ENCODE measurements around the gene ZDHHC14.
A peak's percentile ranks its signal among the peaks of the same experiment; 100 is the strongest.

ZDHHC14 gene

GRCh38 chr6:157534977-157535339 is 154.0 kb downstream of the ZDHHC14 start:
- Histone ChIP-seq H3K9ac (ENCODE audit: low read length) (no peak overlapping the region), H3K27me3 (replicated peaks; ENCODE audit: insufficient read depth, low read length) (no peaks in the 10 kb centered on the region), H3K9me3 (replicated peaks; ENCODE audit: insufficient read depth, low read length) (no peaks in the 10 kb centered on the region), H3K4me1 (ENCODE audit: low read length) (peaks cover 9% of the 10 kb centered on the region; the same call in 1 of the 2 replicates), H3K4me3 (ENCODE audit: low read length) (no peak overlapping the region), H3K36me3 (replicated peaks; ENCODE audit: insufficient read depth, low read length) (no peaks in the 10 kb centered on the region), H2AFZ (ENCODE audit: low read length) (no peak overlapping the region), H3F3A (ENCODE audit: insufficient read depth, low read length) (no peaks in the 10 kb centered on the region), H3K27ac (ENCODE audit: low read length) (no peak overlapping the region), H3K9me2 (replicated peaks; ENCODE audit: insufficient read depth, low read length) (no peaks in the 10 kb centered on the region), H3K79me2 (ENCODE audit: low read length) (no peaks in the 10 kb centered on the region), H4K20me1 (ENCODE audit: insufficient read depth, low read length) (no peaks in the 10 kb centered on the region), H3K4me2 (ENCODE audit: low read depth, low read length) (no peak overlapping the region)
- TF ChIP-seq CTCF (IDR thresholded peaks at IDR 0.05; ENCODE audit: low read length) (no peak), EZH2phosphoT487 (IDR thresholded peaks at IDR 0.05; ENCODE audit: low read length) (no peak), EZH2 (optimal IDR thresholded peaks at IDR 0.05; ENCODE audit: low read depth, low read length) (no peak)
- no peak for DNase-seq

GRCh38 chr6:157535340-157536222 is 154.6 kb downstream of the ZDHHC14 start:
- no peaks in the 10 kb centered on the region for H3K79me2 ChIP-seq (ENCODE audit: low read length)
- peaks cover 9% of the 10 kb centered on the region; the same call in 1 of the 2 replicates for H3K4me1 ChIP-seq (ENCODE audit: low read length)
- no peaks in the 10 kb centered on the region for H3K9me3 ChIP-seq (replicated peaks; ENCODE audit: insufficient read depth, low read length)
- H3F3A ChIP-seq (ENCODE audit: insufficient read depth, low read length) = no peaks in the 10 kb centered on the region
- no peaks in the 10 kb centered on the region for H3K27me3 ChIP-seq (replicated peaks; ENCODE audit: insufficient read depth, low read length)
- H2AFZ ChIP-seq (ENCODE audit: low read length) = no peak overlapping the region
- H3K9me2 ChIP-seq (replicated peaks; ENCODE audit: insufficient read depth, low read length) = no peaks in the 10 kb centered on the region
- no peaks in the 10 kb centered on the region for H4K20me1 ChIP-seq (ENCODE audit: insufficient read depth, low read length)
- peak overlapping the region; percentile 13; the same call in 1 of the 2 replicates for H3K27ac ChIP-seq (ENCODE audit: low read length)
- no peaks in the 10 kb centered on the region for H3K36me3 ChIP-seq (replicated peaks; ENCODE audit: insufficient read depth, low read length)
- TF ChIP-seq CTCF (IDR thresholded peaks at IDR 0.05; ENCODE audit: low read length) = no peak
- TF ChIP-seq EZH2 (optimal IDR thresholded peaks at IDR 0.05; ENCODE audit: low read depth, low read length) = no peak
- TF ChIP-seq EZH2phosphoT487 (IDR thresholded peaks at IDR 0.05; ENCODE audit: low read length) = no peak
- peak overlapping the region; percentile 39 for H3K4me2 ChIP-seq (ENCODE audit: low read depth, low read length)
- H3K4me3 ChIP-seq (ENCODE audit: low read length) = no peak overlapping the region
- DNase-seq = no peak
- H3K9ac ChIP-seq (ENCODE audit: low read length) = no peak overlapping the region

- no peak overlapping the region for H3K9ac ChIP-seq (ENCODE audit: low read length)
Measured at GRCh38 chr6:157536223-157536545, 155.2 kb downstream of the ZDHHC14 start.

More at GRCh38 chr6:157536223-157536545, 155.2 kb downstream of the ZDHHC14 start:
- no peak for DNase-seq
- Histone ChIP-seq H3K4me2 (ENCODE audit: low read depth, low read length) (peak overlapping the region; percentile 39), H3K4me1 (ENCODE audit: low read length) (peaks cover 9% of the 10 kb centered on the region; the same call in 1 of the 2 replicates), H3K79me2 (ENCODE audit: low read length) (no peaks in the 10 kb centered on the region), H4K20me1 (ENCODE audit: insufficient read depth, low read length) (no peaks in the 10 kb centered on the region), H2AFZ (ENCODE audit: low read length) (no peak overlapping the region), H3K27me3 (replicated peaks; ENCODE audit: insufficient read depth, low read length) (no peaks in the 10 kb centered on the region), H3K9me3 (replicated peaks; ENCODE audit: insufficient read depth, low read length) (no peaks in the 10 kb centered on the region), H3K9me2 (replicated peaks; ENCODE audit: insufficient read depth, low read length) (no peaks in the 10 kb centered on the region), H3K27ac (ENCODE audit: low read length) (peak overlapping the region; percentile 13; the same call in 1 of the 2 replicates), H3F3A (ENCODE audit: insufficient read depth, low read length) (no peaks in the 10 kb centered on the region), H3K36me3 (replicated peaks; ENCODE audit: insufficient read depth, low read length) (no peaks in the 10 kb centered on the region), H3K4me3 (ENCODE audit: low read length) (no peak overlapping the region)
- TF ChIP-seq EZH2 (optimal IDR thresholded peaks at IDR 0.05; ENCODE audit: low read depth, low read length) (no peak), CTCF (IDR thresholded peaks at IDR 0.05; ENCODE audit: low read length) (no peak), EZH2phosphoT487 (IDR thresholded peaks at IDR 0.05; ENCODE audit: low read length) (no peak)
